Raji (cell line): ENCODE data around the gene CMC2.

Source experiments
- POLR2A ChIP-seq: IDR thresholded peaks from 2 replicates; pipeline ENCODE4 v1.6.1; 2011; ENCODE audit warnings: low read depth, low read length, control low read depth; ENCODE audit not compliant: insufficient read depth

Gene CMC2

GRCh38 chr16:80966617-80967016 is 40.1 kb downstream of the CMC2 start:
- no peak for TF ChIP-seq POLR2A

DNA sequence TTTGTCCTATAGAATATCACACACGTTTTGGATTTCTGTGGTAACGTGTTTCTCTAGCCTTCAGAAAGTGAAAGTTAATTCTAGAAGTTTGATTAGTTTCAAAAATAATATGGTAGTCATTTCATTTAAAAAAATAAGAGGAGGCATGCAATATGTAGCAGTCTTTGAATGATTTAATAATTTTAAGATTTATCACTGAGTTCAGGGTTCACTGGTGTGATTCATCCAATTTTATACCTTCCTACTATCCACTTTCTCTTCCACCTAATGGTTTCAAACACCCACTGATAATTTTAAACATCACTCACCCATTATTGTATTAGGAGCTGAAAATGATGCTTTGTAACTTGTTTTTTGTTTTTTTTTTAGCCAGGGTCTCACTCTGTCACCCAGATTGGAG is 42.3 kb downstream of the CMC2 start:
- TF ChIP-seq POLR2A = no peak

GRCh38 chr16:80962879-80963278 is 43.8 kb downstream of the CMC2 start:
- TF ChIP-seq POLR2A = no peak

GRCh38 chr16:80958284-80958683 is 48.4 kb downstream of the CMC2 start:
- TF ChIP-seq POLR2A = no peak

- no peak for TF ChIP-seq POLR2A
Measured at GRCh38 chr16:80954985-80955384, 51.7 kb downstream of the CMC2 start.

DNA sequence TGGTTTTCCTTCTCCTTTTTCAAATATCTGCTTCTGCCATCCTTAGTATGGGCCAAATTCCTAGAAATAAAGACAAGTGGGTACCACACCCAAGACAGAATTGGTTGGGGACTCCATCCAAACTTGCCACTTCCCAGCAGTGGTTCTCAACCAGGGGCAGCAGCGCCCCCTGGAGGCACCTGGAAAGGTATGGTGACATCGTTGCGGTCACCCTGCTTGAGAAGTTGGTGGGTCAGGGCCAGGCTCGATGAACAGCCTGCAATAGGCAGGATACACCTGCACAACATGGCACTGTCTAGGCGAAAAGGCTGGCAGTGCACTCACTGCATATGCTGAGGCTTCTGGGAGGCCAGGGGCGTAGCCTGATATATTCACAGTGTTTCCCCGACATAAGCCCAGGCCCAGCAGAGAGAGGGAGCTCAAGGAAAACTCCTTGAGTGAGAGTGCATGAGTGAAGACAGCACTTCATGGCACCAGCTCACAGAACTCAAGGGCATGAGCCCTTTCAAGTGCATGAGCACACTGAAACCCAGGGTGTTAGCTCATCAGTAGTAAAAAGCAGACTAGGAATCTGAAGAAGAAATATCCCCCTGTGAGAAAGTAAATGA is 57.7 kb downstream of the CMC2 start:
- TF ChIP-seq POLR2A = no peak

DNA sequence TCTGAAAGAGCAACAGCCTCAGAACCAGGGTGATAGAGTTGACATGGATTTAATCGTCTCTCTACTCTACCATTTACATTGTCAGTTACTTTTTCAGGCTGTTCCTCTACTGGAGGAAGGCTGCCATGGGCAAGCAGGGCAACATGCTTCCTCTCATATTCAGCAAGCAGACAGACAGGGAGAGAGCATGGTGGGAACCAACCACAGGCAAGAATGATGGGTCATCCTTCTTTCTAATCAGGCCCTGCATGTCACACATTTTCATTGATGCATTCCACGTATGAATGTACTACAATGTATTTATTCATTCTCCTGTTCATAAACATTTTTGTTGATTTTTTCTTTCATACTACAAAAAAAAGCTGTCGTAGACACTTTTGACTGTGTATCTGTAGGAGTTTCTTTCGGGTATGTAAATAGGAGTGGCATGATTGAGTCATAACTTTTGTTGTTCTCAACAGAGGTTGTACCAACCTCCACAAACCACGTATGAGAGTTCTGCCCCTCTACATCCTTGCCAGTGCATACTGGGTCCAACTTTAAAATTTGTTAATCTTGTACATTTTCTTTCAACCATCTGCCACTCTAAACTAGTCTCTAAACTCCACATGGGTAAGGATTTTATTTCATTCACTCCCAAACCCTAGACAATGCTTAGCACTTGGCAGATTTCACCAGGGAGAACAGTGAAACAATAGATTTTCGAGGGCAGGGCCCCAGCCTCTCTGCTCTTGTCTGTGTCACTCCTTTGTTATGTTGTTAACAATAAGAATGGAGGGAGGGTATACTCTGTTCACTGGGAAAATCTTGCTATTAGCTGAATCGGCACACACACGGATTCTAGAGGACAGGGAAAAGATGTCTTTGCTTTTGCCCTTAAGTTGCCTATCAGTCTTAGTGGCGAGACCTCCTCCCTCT is 58.7 kb downstream of the CMC2 start:
- TF ChIP-seq POLR2A = no peak

DNA sequence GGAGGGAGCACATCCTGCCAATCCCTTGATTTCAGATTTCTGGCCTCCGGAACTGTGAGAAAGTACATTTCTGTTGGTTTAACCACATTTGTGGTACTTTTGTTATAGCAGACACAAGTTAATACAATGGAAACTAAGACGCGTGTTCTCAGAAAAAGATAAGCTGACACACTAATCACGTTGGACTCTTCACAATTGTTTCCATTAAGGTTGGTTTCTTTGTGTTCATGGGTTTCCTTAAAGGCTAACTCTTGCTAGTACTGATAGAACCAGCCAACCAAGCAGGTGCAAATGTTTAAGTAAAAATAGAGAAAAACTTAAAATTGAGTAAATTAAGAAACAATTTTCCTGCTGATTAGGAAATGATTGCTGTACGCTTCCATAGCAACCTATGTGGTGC is 59.4 kb downstream of the CMC2 start:
- TF ChIP-seq POLR2A = no peak

GRCh38 chr16:80946481-80946880 is 60.2 kb downstream of the CMC2 start:
- TF ChIP-seq POLR2A = no peak

DNA sequence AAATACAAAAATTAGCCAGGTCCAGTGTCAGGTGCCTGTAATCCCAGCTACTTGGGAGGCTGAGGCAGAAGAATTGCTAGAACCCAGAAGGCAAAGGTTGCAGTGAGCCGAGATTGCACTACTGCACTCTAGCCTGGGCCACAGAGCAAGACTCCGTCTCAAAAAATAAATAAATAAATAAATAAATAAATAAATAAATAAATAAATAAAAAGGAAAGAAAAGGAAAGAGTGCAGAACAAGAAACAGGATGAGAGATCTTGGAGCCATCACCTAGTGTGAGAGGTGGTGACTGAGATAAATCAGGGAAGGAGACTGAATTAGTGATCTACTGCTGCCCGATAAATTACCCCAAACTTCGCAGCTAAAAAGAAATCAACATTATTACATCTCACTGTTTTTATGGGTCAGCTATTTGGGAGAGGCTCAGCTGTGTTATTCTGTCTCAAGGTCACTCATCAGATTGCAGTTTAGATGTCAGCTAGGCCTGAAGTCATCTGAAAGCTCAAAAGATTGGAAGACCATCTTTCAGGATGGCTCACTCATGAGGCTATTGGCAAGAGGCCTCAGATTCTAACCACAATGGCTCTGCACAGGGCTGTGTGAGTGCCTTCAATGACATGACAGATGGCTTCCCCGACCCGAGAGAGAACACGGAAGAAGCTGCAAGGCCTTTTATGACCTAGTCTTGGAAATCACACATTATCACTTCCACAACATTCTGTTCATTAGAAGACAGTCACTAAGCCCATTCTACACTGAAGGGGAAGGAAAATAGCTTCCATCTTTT is 66.4 kb downstream of the CMC2 start:
- TF ChIP-seq POLR2A = no peak

- TF ChIP-seq POLR2A = no peak
Measured at GRCh38 chr16:80938879-80939260, 67.8 kb downstream of the CMC2 start.

DNA sequence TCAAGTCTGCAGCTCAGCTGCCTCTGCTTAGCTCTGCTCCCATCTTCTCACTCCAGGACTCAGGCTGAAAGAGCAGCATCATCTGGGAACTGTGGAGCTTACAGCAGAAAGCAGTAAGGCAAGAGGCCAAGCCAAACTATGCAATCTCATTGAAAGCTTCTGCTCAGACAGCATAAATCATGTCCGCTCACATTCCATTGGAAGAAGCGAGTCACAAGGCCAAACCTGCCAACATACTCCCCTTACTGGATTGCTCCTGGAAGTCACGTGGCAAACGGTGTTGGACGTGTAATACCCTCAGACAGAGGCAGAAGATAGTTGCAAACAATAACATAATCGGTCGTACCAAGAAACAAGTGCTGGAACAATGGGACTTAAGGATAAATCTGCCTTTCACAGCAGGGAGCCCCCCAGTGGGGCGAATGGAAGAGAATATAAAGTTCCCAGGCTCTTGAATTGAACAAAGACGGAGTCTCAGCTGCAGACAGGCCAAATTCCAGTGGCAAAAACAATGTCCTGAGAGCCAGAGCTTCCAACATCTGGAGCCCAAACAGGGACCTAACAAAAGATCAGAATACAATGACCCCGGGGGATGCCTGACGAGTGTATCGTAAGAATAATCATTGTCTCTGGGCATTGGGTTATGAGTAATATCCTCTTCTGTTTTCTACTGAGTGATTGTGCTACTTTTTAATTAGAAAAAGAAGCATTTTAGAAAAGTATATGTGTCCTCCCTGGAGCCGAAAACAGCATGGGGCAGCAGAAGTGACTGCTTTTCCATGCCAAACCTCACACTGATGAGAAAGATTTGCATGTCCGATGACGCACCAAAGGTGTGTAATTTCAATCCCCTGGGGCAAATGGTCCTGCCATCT is 68.4 kb downstream of the CMC2 start:
- TF ChIP-seq POLR2A = no peak

GRCh38 chr16:80936410-80936809 is 70.3 kb downstream of the CMC2 start:
- TF ChIP-seq POLR2A = no peak

DNA sequence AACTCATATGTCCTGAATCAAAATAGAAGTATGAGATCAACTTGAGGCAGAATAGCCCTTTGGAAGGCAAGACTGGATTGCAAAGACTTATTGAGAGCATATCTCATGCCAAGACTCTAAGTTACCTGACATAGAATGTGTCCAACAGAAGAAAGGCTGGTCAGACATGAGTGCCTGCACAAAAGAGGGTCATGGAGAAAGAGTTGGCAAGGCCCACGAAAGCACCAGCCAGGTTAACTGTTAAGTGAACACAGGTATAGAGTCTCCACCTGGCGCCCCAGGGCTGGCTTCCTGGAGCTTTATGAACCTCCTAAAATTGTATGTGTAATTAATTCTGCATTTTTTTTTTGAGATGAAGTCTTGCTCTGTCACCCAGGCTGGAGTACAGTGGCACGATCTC is 71.0 kb downstream of the CMC2 start:
- TF ChIP-seq POLR2A = no peak

DNA sequence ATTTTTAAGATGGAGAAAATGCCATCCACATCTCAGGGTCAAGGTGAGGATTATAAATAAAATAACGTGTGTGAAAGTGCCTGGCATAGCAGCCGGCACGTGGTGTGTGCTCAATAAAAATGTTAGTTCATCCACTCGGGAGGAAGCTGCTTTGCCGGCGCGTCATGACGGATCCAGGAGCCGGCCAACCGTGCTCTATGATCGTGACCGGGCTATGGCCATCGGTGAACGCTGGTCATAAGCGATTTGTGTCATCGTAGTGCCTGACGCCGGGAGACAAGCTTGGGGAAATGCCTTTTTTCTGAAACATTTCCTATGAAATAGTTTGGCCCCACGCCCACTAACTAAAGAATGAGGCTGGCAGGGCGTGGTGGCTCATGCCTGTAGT is 74.0 kb downstream of the CMC2 start:
- no peak for TF ChIP-seq POLR2A
